IMR-90 (cell line): ENCODE data around the gene TRPM3. TPM values are rescaled to one million over a fixed set of nuclear protein-coding genes. Genes with fewer than 3 reads are reported as not detected.

Source experiments
- ATAC-seq: fragments of 200-7000 bp; cut with Tn5 transposase; 2 replicates; pipeline ENCODE4 v1.9.1; 2020; ENCODE audit warnings: low read depth, mild to moderate bottlenecking, moderate library complexity
- BruUV-seq: library from RNA; stranded (reverse); fragments of 400-500 nt; replicated peaks from 2 replicates; lab custom pipeline; 2021; lab: Mats Ljungman, UMichigan
- CTCF ChIA-PET: fragments of 300-600 bp; formaldehyde crosslinking; extraction: SDS; loops from one replicate; lab custom pipeline; 2021; ENCODE audit warnings: antibody characterized with exemption; lab: Yijun Ruan, JAX
- POLR2A ChIA-PET: fragments of 300-600 bp; sonication (Branson Sonifier 250); formaldehyde crosslinking; loops from one replicate; lab custom pipeline; 2022; ENCODE audit warnings: antibody characterized with exemption; ENCODE audit not compliant: unreplicated experiment; lab: Charles Lee
- DNase-seq: peaks from one replicate; pipeline ENCODE4 v3.0.0; 2013
- H2AFZ ChIP-seq: replicated peaks from 2 replicates; pipeline ENCODE3; 2013; ENCODE audit warnings: low read length, mild to moderate bottlenecking; ENCODE audit not compliant: poor library complexity
- H2AK5ac ChIP-seq: 2 replicates; pipeline ENCODE4 v1.6.1; 2013; ENCODE audit warnings: low read depth, low read length, inconsistent platforms
- H2AK9ac ChIP-seq: replicated peaks from 2 replicates; pipeline ENCODE3; 2013; ENCODE audit warnings: mild to moderate bottlenecking, low read depth, low read length, moderate library complexity; ENCODE audit not compliant: poor library complexity
- H2BK120ac ChIP-seq: 2 replicates; pipeline ENCODE4 v1.6.1; 2013; ENCODE audit warnings: low read depth, low read length, inconsistent platforms
- H2BK15ac ChIP-seq: 3 replicates; pipeline ENCODE4 v1.6.1; 2013; ENCODE audit warnings: low read depth, low read length, inconsistent platforms
- H2BK20ac ChIP-seq: 2 replicates; pipeline ENCODE4 v1.6.1; 2013; ENCODE audit warnings: low read depth, mild to moderate bottlenecking, inconsistent platforms, low read length, moderate library complexity
- H2BK5ac ChIP-seq: 2 replicates; pipeline ENCODE4 v1.6.1; 2013; ENCODE audit warnings: mild to moderate bottlenecking, low read depth, low read length, inconsistent platforms; ENCODE audit not compliant: poor library complexity, severe bottlenecking
- H3K14ac ChIP-seq: replicated peaks from 2 replicates; pipeline ENCODE4 v1.6.1; 2013; ENCODE audit warnings: low read depth, low read length, inconsistent platforms
- H3K18ac ChIP-seq: 2 replicates; pipeline ENCODE4 v1.6.1; 2013; ENCODE audit warnings: low read depth, low read length, control low read depth
- H3K23ac ChIP-seq: 2 replicates; pipeline ENCODE4 v1.6.1; 2013; ENCODE audit warnings: low read depth, low read length, inconsistent platforms
- H3K27ac ChIP-seq: 2 replicates; pipeline ENCODE4 v1.5.1; 2013; ENCODE audit warnings: mild to moderate bottlenecking, control low read depth, low read length; ENCODE audit not compliant: insufficient read depth
- H3K27me3 ChIP-seq: 2 replicates; pipeline ENCODE4 v1.6.1; 2013; ENCODE audit warnings: low read length; ENCODE audit not compliant: control insufficient read depth, insufficient read depth
- H3K36me3 ChIP-seq: 2 replicates; pipeline ENCODE4 v1.6.1; 2013; ENCODE audit warnings: low read length, mixed read lengths; ENCODE audit not compliant: control insufficient read depth, insufficient read depth
- H3K4ac ChIP-seq: 2 replicates; pipeline ENCODE4 v1.6.1; 2013; ENCODE audit warnings: low read depth, low read length, inconsistent platforms
- H3K4me1 ChIP-seq: 2 replicates; pipeline ENCODE4 v1.6.1; 2013; ENCODE audit warnings: low read length, mixed read lengths; ENCODE audit not compliant: control insufficient read depth, insufficient read depth
- H3K4me2 ChIP-seq: 2 replicates; pipeline ENCODE4 v1.6.1; 2013; ENCODE audit warnings: low read depth, mild to moderate bottlenecking, control low read depth, low read length, moderate library complexity
- H3K4me3 ChIP-seq: 2 replicates; pipeline ENCODE4 v1.5.1; 2013; ENCODE audit warnings: low read depth, mild to moderate bottlenecking, control low read depth, low read length, moderate library complexity; ENCODE audit not compliant: insufficient read depth
- H3K56ac ChIP-seq: 2 replicates; pipeline ENCODE4 v1.6.1; 2013; ENCODE audit warnings: low read length, inconsistent platforms; ENCODE audit not compliant: insufficient read depth; ENCODE audit errors: extremely low read depth
- H3K79me1 ChIP-seq, 2 experiments: 2 replicates each; pipeline ENCODE4 v1.6.1; 2013; ENCODE audit warnings: low read length in 2 of 2, inconsistent platforms in 1 of 2, low read depth in 1 of 2
- H3K9ac ChIP-seq: 2 replicates; pipeline ENCODE4 v1.6.1; 2013; ENCODE audit warnings: low read depth, low read length, control low read depth
- H3K9me1 ChIP-seq: 2 replicates; pipeline ENCODE4 v1.6.1; 2013; ENCODE audit warnings: low read length, inconsistent platforms; ENCODE audit not compliant: insufficient read depth
- H3K9me3 ChIP-seq: 2 replicates; pipeline ENCODE4 v1.6.1; 2013; ENCODE audit warnings: low read length; ENCODE audit not compliant: control insufficient read depth, insufficient read depth
- H4K20me1 ChIP-seq: 2 replicates; pipeline ENCODE4 v1.6.1; 2013; ENCODE audit warnings: low read length, inconsistent platforms; ENCODE audit not compliant: insufficient read depth
- H4K5ac ChIP-seq: 2 replicates; pipeline ENCODE4 v1.6.1; 2013; ENCODE audit warnings: mild to moderate bottlenecking, low read depth, low read length, control low read depth
- H4K8ac ChIP-seq, 2 experiments: 2 replicates each; pipeline ENCODE4 v1.6.1; 2013; ENCODE audit warnings: low read depth in 2 of 2, low read length in 2 of 2, control low read depth in 1 of 2, inconsistent platforms in 1 of 2
- H4K91ac ChIP-seq: 2 replicates; pipeline ENCODE4 v1.6.1; 2013; ENCODE audit warnings: low read depth, low read length, inconsistent platforms; ENCODE audit not compliant: insufficient read depth
- RCOR1 ChIP-seq: IDR thresholded peaks from 2 replicates; pipeline ENCODE4 v1.6.1; 2012; ENCODE audit warnings: mild to moderate bottlenecking, low read length, improper control_type of control experiment; ENCODE audit not compliant: insufficient replicate concordance
- SMC3 ChIP-seq: fragments of 150-350 bp; IDR thresholded peaks from 2 replicates; pipeline ENCODE4 v1.6.1; 2016; ENCODE audit warnings: low read depth, mild to moderate bottlenecking, antibody characterized with exemption, low read length, moderate library complexity
- WGBS, 2 experiments: methylation state at CpG; one replicate each; pipeline versions ENCODE4 v1.1.5 to v1.1.7; 2013; ENCODE audit warnings: missing lambda C conversion rate in 2 of 2; ENCODE audit not compliant: insufficient read length in 1 of 2; ENCODE audit errors: extremely low coverage in 2 of 2; 5-methylcytosine and 5-hydroxymethylcytosine counted together
- dilution Hi-C: fragments of 300-500 bp; cut with HindIII; formaldehyde crosslinking; loops from one replicate; pipeline ENCODE4 v1.14.3; 2018; ENCODE audit warnings: low sequenced_read_pairs; ENCODE audit not compliant: unreplicated experiment
- in situ Hi-C: fragments of 300-500 bp; cut with MboI; formaldehyde crosslinking; loops from 3 replicates; pipeline ENCODE4 v1.14.3; 2019; ENCODE audit warnings: low sequenced_read_pairs, inconsistent platforms, mixed read lengths
- intact Hi-C: fragments of 100-400 bp; cut with micrococcal nuclease; formaldehyde crosslinking; loops from 2 replicates; pipeline ENCODE4 v1.10.0; 2022
- polyA plus RNA-seq, 3 experiments: library from polyadenylated mRNA; depleted of rRNA; stranded (reverse); fragments of >200 nt; gene quantifications; 2 replicates each; pipeline ENCODE4 v1.2.3, GENCODE V29; 2012; ENCODE audit warnings: low replicate concordance in 1 of 3
- total RNA-seq: library from RNA; depleted of rRNA; stranded (reverse); fragments of >200 nt; gene quantifications from 2 replicates; pipeline ENCODE4 v1.2.3, GENCODE V29; 2012

TRPM3 gene
- total and polyA plus RNA-seq, 2 of the 4 experiments (the other 2 are of a cell fraction) = not detected

- Histone ChIP-seq H3K4me3 (no peak overlapping the region), H3K4ac (no peak overlapping the region), H2BK20ac (no peak overlapping the region), H2AFZ (no peak overlapping the region), H4K91ac (no peak overlapping the region), H4K8ac (no peak overlapping the region), H3K56ac (no peak overlapping the region), H3K27ac (no peak overlapping the region), H4K20me1 (no peaks in the 10 kb centered on the region), H3K9me1 (no peaks in the 10 kb centered on the region; the same call in 1 of the 2 replicates), H3K4me1 (peaks cover 7% of the 10 kb centered on the region), H3K9ac (no peak overlapping the region), H2AK9ac (no peak overlapping the region), H3K79me1 (no peaks in the 10 kb centered on the region), H3K14ac (no peak overlapping the region), H3K36me3 (no peaks in the 10 kb centered on the region), H3K27me3 (0 out of 2 replicates have a peak, but pooled peaks cover 2% of the 10 kb centered on the region), H2BK5ac (no peak overlapping the region), H3K9me3 (no peaks in the 10 kb centered on the region), H4K5ac (no peak overlapping the region), H3K4me2 (no peak overlapping the region), H2BK120ac (no peak overlapping the region), H2BK15ac (no peak overlapping the region), H2AK5ac (no peak overlapping the region), H3K18ac (no peak overlapping the region), H3K23ac (no peak overlapping the region)
- CTCF ChIA-PET = interaction anchor here (0.7 kb wide), 1 partner anchor 1817 kb away, joined by 6 read pairs; no protein-coding TSS in a partner anchor
- POLR2A ChIA-PET = no interaction called here
- BruUV-seq = no TSS peak
- intact Hi-C loops = no loop called here
- WGBS, 2 experiments = no CpG with 5 or more reads among the region's 4 CpGs
- no peak for DNase-seq
- in situ Hi-C loops = no loop called here
- ATAC-seq = no peak
- TF ChIP-seq RCOR1 = no peak
- no peak for TF ChIP-seq SMC3
- dilution Hi-C loops = no loop called here
Observed at GRCh38 chr9:70949239-70949638, 172.2 kb downstream of the TRPM3 start.
